Hepatocyte (in vitro differentiated cells): ENCODE measurements around the gene FLT3LG.

Experiments used
- CTCF ChIP-seq: fragments of 200-600 bp; sonication (generic); IDR thresholded peaks from 2 replicates; pipeline ENCODE4 v1.5.1; 2016; ENCODE audit warnings: antibody characterized with exemption, mild to moderate bottlenecking; ENCODE audit not compliant: poor library complexity
- EZH2phosphoT487 ChIP-seq: fragments of 200-600 bp; sonication (generic); IDR thresholded peaks from one replicate; pipeline ENCODE4 v1.6.1; 2018; ENCODE audit warnings: antibody characterized with exemption, mild to moderate bottlenecking, low read depth, moderate library complexity; ENCODE audit not compliant: unreplicated experiment, severe bottlenecking

- no peak for TF ChIP-seq EZH2phosphoT487
- TF ChIP-seq CTCF, result no peak
Observed at GRCh38 chr19:49492573-49493405, 18.8 kb downstream of the FLT3LG start.
